ENCODE measurements around the gene FAM83D. TPM values are rescaled to one million over a fixed set of nuclear protein-coding genes. Genes with fewer than 3 reads are reported as not detected.

Gene FAM83D
- total RNA-seq = 10 to 100 TPM; 15.9 to 18.3 TPM

DNA sequence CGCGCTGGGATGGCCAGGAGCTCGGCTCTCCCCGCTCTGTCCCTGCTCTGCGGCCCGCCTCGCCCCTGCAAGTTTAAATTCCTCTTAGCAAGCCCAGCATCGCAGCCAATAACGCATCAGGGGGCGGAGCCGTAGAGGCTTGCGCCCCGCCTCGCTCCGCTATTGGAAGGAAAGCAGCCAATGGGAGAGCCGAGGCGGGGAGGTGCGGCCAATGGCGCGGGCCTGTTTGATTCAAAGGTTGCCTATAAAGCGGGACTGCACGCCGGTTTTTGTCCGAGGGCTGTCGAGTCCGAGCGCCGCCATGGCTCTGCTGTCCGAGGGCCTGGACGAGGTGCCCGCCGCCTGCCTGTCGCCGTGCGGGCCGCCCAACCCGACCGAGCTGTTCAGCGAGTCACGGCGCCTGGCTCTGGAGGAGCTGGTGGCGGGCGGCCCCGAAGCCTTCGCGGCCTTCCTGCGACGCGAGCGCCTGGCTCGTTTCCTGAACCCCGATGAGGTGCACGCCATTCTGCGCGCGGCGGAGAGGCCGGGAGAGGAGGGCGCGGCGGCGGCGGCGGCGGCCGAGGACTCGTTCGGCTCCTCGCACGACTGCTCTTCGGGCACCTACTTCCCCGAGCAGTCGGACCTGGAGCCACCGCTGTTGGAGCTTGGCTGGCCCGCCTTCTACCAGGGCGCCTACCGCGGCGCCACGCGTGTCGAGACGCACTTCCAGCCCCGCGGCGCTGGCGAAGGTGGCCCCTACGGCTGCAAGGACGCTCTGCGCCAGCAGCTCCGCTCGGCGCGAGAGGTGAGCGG lies at the start of gene FAM83D:
FAM83D (plus strand) TSS at position 276 of the 792 bp plus-strand sequence; CDS start at position 302, 26 bp downstream.
- H3K36me3 Mint-ChIP-seq (ENCODE audit: low read depth) = peaks cover 7% of the 10 kb centered on the region
- peaks cover 18% of the 10 kb centered on the region for H3K4me1 Mint-ChIP-seq
- no peaks in the 10 kb centered on the region for H3K9me3 Mint-ChIP-seq
- no peaks in the 10 kb centered on the region for H3K27me3 Mint-ChIP-seq
- peak within 1 kb of the TSS; percentile 71 for H3K27ac Mint-ChIP-seq
- peak; percentile 97 for ATAC-seq (replicated peaks)
- peak within 1 kb of the TSS; percentile 78 for H3K4me3 Mint-ChIP-seq

DNA sequence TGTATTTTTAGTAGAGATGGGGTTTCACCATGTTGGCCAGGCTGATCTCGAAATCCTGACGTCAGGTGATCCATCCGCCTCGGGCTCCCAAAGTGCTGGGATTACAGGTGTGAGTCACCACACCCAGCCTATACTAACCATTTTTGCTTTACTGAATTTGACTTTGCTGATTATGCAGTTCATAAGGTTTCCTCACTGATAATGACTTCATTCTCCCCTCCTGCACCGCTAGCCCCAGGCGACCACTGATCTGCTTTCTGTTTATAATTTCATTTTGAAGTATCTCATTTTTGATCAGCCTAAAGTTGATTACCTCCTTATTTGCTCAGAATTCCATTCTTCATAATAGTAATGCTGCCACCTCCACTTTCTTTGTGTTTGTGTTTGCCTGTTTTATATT lies 48.7 kb upstream of the FAM83D start:
- Mint-ChIP-seq H3K4me3 (peak overlapping the region; percentile 94), H3K27ac (peak overlapping the region; percentile 60), H3K9me3 (no peaks in the 10 kb centered on the region), H3K4me1 (peaks cover 63% of the 10 kb centered on the region), H3K27me3 (no peaks in the 10 kb centered on the region), H3K36me3 (ENCODE audit: low read depth) (peaks cover 57% of the 10 kb centered on the region)
- no peak for ATAC-seq (replicated peaks)

GRCh38 chr20:38878866-38879265 lies 47.4 kb upstream of the FAM83D start:
- no peak for ATAC-seq (replicated peaks)
- Mint-ChIP-seq H3K27ac (peak overlapping the region; percentile 60), H3K36me3 (ENCODE audit: low read depth) (peaks cover 54% of the 10 kb centered on the region), H3K4me3 (no peak overlapping the region), H3K9me3 (no peaks in the 10 kb centered on the region), H3K4me1 (peaks cover 60% of the 10 kb centered on the region), H3K27me3 (no peaks in the 10 kb centered on the region)

DNA sequence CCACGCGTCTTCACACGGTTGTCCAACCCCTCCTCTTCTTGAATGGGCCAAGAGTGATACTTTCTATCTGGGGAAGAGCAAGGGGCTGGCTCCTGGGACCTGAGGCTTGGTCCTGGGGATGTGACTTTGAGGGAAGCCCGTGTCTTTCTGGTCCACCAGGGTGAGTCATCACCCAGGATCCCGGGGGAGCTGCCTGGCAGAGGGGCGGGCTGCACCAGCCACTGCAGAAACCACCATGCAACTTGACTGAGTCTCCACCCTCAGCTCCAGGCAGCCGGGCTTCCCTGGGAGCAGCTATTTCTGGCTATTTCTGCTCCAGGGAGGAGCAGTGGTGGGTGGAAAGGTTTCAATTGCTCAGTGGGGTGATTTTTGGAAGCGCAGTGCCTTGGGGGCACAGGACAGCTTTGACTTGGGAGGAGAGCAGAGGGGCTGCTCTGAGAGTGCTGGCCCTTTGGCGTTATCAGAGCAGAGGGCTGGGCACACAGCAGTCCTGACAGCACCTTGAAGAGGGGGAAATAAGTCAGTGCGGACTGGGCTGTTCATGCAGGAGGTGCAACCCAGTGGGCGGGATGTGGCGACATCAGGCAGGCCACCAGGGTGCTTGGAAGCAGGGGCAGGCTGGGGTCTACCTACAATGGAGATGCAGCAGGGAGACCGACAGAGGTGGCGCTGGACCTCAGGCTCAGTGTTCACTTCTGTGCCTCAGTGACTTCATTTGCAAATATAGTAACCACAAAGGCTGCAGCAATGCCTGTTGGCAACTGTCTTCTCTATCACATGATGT lies 45.1 kb upstream of the FAM83D start:
- no peaks in the 10 kb centered on the region for H3K9me3 Mint-ChIP-seq
- ATAC-seq (replicated peaks) = no peak
- peaks cover 56% of the 10 kb centered on the region for H3K36me3 Mint-ChIP-seq (ENCODE audit: low read depth)

DNA sequence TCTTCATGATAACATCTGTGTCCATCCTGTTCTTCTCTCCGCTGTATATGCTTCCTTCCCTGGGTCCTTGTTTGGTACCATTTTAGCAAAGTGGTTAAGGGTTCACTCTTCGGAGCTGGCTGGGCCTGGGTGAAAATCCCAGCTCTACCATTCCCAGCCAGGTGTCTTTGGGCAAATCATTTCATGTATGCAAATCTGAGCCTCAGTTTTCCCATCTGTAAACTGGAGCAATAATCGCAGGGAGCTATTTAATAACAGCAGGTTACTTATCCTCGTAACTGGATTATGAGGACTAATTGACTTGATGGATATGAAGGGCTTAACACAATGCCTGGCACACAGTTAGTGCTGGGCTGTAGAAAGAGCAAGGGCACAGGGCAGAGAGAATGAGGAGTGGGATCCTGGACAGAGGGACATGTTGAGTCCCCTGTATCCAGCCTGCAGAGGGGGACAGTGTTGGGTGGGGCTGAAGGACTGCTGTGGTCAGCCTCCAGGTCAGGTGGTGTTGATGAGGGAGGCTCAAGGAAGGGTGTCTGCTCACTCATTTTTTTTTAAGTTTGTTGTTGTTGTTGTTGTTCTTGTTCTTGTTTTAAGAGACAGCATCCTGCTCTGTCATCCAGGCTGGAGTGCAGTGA lies 44.3 kb upstream of the FAM83D start:
- H3K4me1 Mint-ChIP-seq = peaks cover 46% of the 10 kb centered on the region
- H3K27ac Mint-ChIP-seq = peak overlapping the region; percentile 90
- no peaks in the 10 kb centered on the region for H3K27me3 Mint-ChIP-seq
- no peaks in the 10 kb centered on the region for H3K9me3 Mint-ChIP-seq
- peaks cover 56% of the 10 kb centered on the region for H3K36me3 Mint-ChIP-seq (ENCODE audit: low read depth)
- ATAC-seq (replicated peaks) = no peak
- H3K4me3 Mint-ChIP-seq = peak overlapping the region; percentile 49

More for the DNA sequence above, 45.1 kb upstream of the FAM83D start:
- H3K27ac Mint-ChIP-seq = peak overlapping the region; percentile 70
- H3K4me3 Mint-ChIP-seq = no peak overlapping the region
- no peaks in the 10 kb centered on the region for H3K27me3 Mint-ChIP-seq
- peaks cover 42% of the 10 kb centered on the region for H3K4me1 Mint-ChIP-seq

GRCh38 chr20:38882600-38882999 lies 43.6 kb upstream of the FAM83D start:
- peak; percentile 52 for ATAC-seq (replicated peaks)
- no peaks in the 10 kb centered on the region for H3K27me3 Mint-ChIP-seq
- peaks cover 45% of the 10 kb centered on the region for H3K4me1 Mint-ChIP-seq
- peaks cover 51% of the 10 kb centered on the region for H3K36me3 Mint-ChIP-seq (ENCODE audit: low read depth)
- peak overlapping the region; percentile 90 for H3K27ac Mint-ChIP-seq
- H3K9me3 Mint-ChIP-seq = no peaks in the 10 kb centered on the region
- peak overlapping the region; percentile 49 for H3K4me3 Mint-ChIP-seq

- H3K9me3 Mint-ChIP-seq = no peaks in the 10 kb centered on the region
- H3K27me3 Mint-ChIP-seq = no peaks in the 10 kb centered on the region
- peak overlapping the region; percentile 90 for H3K27ac Mint-ChIP-seq
- peaks cover 47% of the 10 kb centered on the region for H3K36me3 Mint-ChIP-seq (ENCODE audit: low read depth)
- ATAC-seq (replicated peaks) = peak; percentile 18
- peaks cover 38% of the 10 kb centered on the region for H3K4me1 Mint-ChIP-seq
- H3K4me3 Mint-ChIP-seq = peak overlapping the region; percentile 49
These were observed 42.9 kb upstream of the FAM83D start for GRCh38 chr20:38883081-38883980.

- Mint-ChIP-seq H3K27me3 (no peaks in the 10 kb centered on the region), H3K4me1 (peaks cover 30% of the 10 kb centered on the region), H3K9me3 (no peaks in the 10 kb centered on the region), H3K4me3 (no peak overlapping the region), H3K36me3 (ENCODE audit: low read depth) (peaks cover 40% of the 10 kb centered on the region), H3K27ac (peak overlapping the region; percentile 50)
- no peak for ATAC-seq (replicated peaks)
These were observed 42.1 kb upstream of the FAM83D start for GRCh38 chr20:38883981-38884733.

DNA sequence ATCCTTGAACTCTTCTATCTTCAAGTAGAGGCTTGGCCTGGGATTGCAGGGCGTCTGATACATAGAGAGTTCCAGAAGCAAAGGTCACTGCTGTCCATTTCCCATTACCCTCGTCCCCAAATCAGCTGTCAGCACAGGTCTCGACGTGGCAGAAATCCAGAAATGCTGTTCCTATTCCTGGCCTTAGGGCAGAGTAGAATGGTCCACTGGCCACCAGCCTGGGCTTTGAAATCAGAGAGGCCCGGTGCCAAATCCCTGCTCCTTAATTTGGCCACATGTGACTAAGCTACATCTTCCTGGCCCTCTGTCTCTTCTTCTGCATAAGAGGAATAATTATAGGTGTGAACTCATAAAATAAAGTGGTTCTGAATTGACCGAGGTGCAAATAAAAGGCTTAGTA lies 40.9 kb upstream of the FAM83D start:
- Mint-ChIP-seq H3K27me3 (no peaks in the 10 kb centered on the region), H3K36me3 (ENCODE audit: low read depth) (peaks cover 40% of the 10 kb centered on the region), H3K4me1 (peaks cover 29% of the 10 kb centered on the region), H3K4me3 (no peak overlapping the region), H3K9me3 (no peaks in the 10 kb centered on the region), H3K27ac (no peak overlapping the region)
- no peak for ATAC-seq (replicated peaks)

GRCh38 chr20:38888059-38888831 lies 38.0 kb upstream of the FAM83D start:
- ATAC-seq (replicated peaks) = no peak
- H3K4me1 Mint-ChIP-seq = peaks cover 27% of the 10 kb centered on the region
- no peaks in the 10 kb centered on the region for H3K27me3 Mint-ChIP-seq
- no peaks in the 10 kb centered on the region for H3K9me3 Mint-ChIP-seq
- H3K36me3 Mint-ChIP-seq (ENCODE audit: low read depth) = peaks cover 43% of the 10 kb centered on the region
- H3K4me3 Mint-ChIP-seq = no peak overlapping the region
- peak overlapping the region; percentile 48 for H3K27ac Mint-ChIP-seq

DNA sequence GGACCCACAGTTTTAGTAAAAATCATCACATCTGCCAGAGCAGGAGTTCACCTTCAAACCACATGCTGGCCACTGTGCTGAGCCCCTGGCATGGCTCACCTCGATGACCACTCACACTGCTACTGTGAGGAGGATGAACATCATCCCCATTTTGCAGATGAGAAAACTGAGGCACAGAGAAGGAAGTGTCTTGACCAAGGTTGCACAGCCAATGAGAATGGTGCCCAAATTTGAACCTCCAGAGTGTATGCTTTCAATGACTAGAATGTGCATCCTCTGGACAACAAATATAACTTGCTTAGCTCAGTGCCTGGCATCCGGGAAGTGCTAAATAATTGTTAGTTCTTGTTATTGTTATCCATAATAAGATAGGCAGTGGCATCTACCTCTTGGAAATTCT lies 37.2 kb upstream of the FAM83D start:
- Mint-ChIP-seq H3K4me3 (no peak overlapping the region), H3K4me1 (peaks cover 30% of the 10 kb centered on the region), H3K27me3 (no peaks in the 10 kb centered on the region), H3K27ac (peak overlapping the region; percentile 53), H3K36me3 (ENCODE audit: low read depth) (peaks cover 44% of the 10 kb centered on the region), H3K9me3 (no peaks in the 10 kb centered on the region)
- no peak for ATAC-seq (replicated peaks)

- Mint-ChIP-seq H3K4me3 (peak overlapping the region; percentile 70), H3K36me3 (ENCODE audit: low read depth) (peaks cover 46% of the 10 kb centered on the region), H3K27me3 (no peaks in the 10 kb centered on the region), H3K4me1 (peaks cover 38% of the 10 kb centered on the region), H3K9me3 (no peaks in the 10 kb centered on the region), H3K27ac (peak overlapping the region; percentile 98)
- ATAC-seq (replicated peaks) = no peak
These were observed 36.3 kb upstream of the FAM83D start for GRCh38 chr20:38889792-38890496.

Data from activated T-helper 17 cell treated with anti-CD3 and anti-CD28 coated beads, Interleukin-2, amount 50 U/mL, for 72 hours (primary cell).